Hepatocyte (in vitro differentiated cells): ENCODE data around the gene GNAL.

Source experiments
- CTCF ChIP-seq: fragments of 200-600 bp; sonication (generic); IDR thresholded peaks from 2 replicates; pipeline ENCODE4 v1.5.1; 2016; ENCODE audit warnings: antibody characterized with exemption, mild to moderate bottlenecking; ENCODE audit not compliant: poor library complexity
- EZH2 ChIP-seq: fragments of 200-600 bp; sonication (generic); IDR thresholded peaks from 2 replicates; pipeline ENCODE4 v1.6.1; 2016; ENCODE audit warnings: antibody characterized with exemption, mild to moderate bottlenecking, borderline replicate concordance

GRCh38 chr18:11678211-11678610, 10.9 kb upstream of the GNAL start:
- no peak for TF ChIP-seq EZH2
- no peak for TF ChIP-seq CTCF
